Retinal pigment epithelial cell (primary cell): Measurements from ENCODE around the gene MPHOSPH8.
A peak's percentile ranks its signal among the peaks of the same experiment; 100 is the strongest.

Source experiments
- DNase-seq: peaks from one replicate; pipeline ENCODE4 v3.0.0-alpha.2; 2010; ENCODE audit warnings: low read depth
- H3K4me3 ChIP-seq: 2 replicates; pipeline ENCODE4 v1.5.1; 2011; ENCODE audit warnings: mild to moderate bottlenecking, low read length, control low read depth, moderate library complexity
- CTCF ChIP-seq: conservative IDR thresholded peaks from 2 replicates; pipeline ENCODE4 v1.5.1; 2011; ENCODE audit warnings: low read depth, low read length, control low read depth, inconsistent platforms

The MPHOSPH8 gene

DNA sequence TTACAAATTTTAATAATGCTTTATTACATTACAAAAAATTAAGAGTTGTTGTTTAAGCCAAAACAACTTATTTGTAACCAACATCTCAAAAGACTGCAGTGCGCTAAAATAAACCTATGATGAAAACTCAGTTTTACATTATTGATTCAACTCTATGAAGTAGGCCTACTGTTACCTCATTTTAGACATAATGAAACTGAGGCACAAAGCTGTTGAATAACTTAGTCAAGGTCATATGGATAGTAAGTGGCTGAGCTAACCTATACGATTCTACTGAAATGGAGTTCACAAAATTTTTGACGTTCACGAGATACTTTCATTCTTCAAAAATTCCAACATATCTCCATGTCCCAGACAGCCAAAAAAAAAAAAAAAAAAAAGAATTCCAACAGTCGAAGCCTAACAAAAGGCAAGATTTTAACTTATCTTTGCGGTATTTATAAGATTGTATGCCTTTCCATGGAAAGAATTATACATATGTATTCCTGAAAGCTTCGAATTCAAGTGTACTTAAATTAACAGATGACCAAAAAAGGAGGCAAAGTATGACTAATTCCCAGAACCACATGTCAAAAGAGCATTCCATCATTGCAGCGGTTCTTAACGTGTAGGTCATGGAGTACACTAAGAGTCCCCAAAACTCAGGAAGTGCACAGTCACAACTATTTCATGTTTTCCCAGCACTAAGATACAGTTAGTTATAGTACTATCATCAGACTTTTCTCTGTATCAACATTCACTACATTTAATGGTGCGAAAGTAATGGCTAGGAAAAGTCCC, 79.9 kb downstream of the MPHOSPH8 start:
- TF ChIP-seq CTCF: no peak
- no peak overlapping the region for H3K4me3 ChIP-seq
- peak; percentile 8 for DNase-seq

- TF ChIP-seq CTCF: no peak
- no peak for DNase-seq
- H3K4me3 ChIP-seq: no peak overlapping the region
Observed at GRCh38 chr13:19720039-19720438, 86.6 kb downstream of the MPHOSPH8 start.
